Activated B cell treated with CpG ODN at 0.5 μM for 24 hours (primary cell): Measurements from ENCODE around the gene GFI1. TPM values are rescaled to one million over a fixed set of nuclear protein-coding genes. Genes with fewer than 3 reads are reported as not detected.

Experiments used
- ATAC-seq: fragments of 200-7000 bp; cut with Tn5 transposase; one replicate; pipeline ENCODE4 v1.10.0; 2021; ENCODE audit warnings: low read depth, mild to moderate bottlenecking, moderate library complexity
- CTCF ChIA-PET: fragments of 350-600 bp; sonication (Branson Sonifier 250); formaldehyde crosslinking; loops from one replicate; lab custom pipeline; 2021; ENCODE audit warnings: antibody characterized with exemption; lab: Charles Lee
- POLR2A ChIA-PET: fragments of 350-600 bp; sonication (Branson Sonifier 250); formaldehyde crosslinking; loops from one replicate; lab custom pipeline; 2021; ENCODE audit warnings: antibody characterized with exemption; lab: Charles Lee
- DNase-seq: peaks from one replicate; pipeline ENCODE4 v3.0.0; 2022
- H3K27ac Mint-ChIP-seq: one replicate; pipeline ENCODE4 v1.8.0; 2020; ENCODE audit warnings: mixed read lengths
- H3K27me3 Mint-ChIP-seq: one replicate; pipeline ENCODE4 v1.8.0; 2021; ENCODE audit warnings: mixed read lengths
- H3K36me3 Mint-ChIP-seq: one replicate; pipeline ENCODE4 v1.8.0; 2021; ENCODE audit warnings: low read depth, mixed read lengths
- H3K4me1 Mint-ChIP-seq: one replicate; pipeline ENCODE4 v1.8.0; 2021; ENCODE audit warnings: mixed read lengths
- H3K4me3 Mint-ChIP-seq: one replicate; pipeline ENCODE4 v1.8.0; 2020; ENCODE audit warnings: mild to moderate bottlenecking, mixed read lengths
- H3K9me3 Mint-ChIP-seq: one replicate; pipeline ENCODE4 v1.8.0; 2020; ENCODE audit warnings: mixed read lengths
- intact Hi-C: fragments of 100-400 bp; cut with micrococcal nuclease; formaldehyde crosslinking; loops from one replicate; pipeline ENCODE4 v1.15.1; 2024
- total RNA-seq: library from RNA; stranded (reverse); gene quantifications from 2 replicates; pipeline ENCODE4 v1.2.3, GENCODE V29; 2022
- TF ChIP-seq, protein P1 (sequence below): fragments of 200-600 bp; IDR thresholded peaks from one replicate; pipeline ENCODE4 v1.8.0; 2022; ENCODE audit warnings: antibody characterized with exemption, mild to moderate bottlenecking

Gene GFI1
- total RNA-seq, 1 donor from 2014 or later = 1.2 TPM

- no peaks in the 10 kb centered on the region for H3K36me3 Mint-ChIP-seq
- ATAC-seq = no peak
- CTCF ChIA-PET = no interaction called here
- POLR2A ChIA-PET = no interaction called here
- TF ChIP-seq, protein P1, sequence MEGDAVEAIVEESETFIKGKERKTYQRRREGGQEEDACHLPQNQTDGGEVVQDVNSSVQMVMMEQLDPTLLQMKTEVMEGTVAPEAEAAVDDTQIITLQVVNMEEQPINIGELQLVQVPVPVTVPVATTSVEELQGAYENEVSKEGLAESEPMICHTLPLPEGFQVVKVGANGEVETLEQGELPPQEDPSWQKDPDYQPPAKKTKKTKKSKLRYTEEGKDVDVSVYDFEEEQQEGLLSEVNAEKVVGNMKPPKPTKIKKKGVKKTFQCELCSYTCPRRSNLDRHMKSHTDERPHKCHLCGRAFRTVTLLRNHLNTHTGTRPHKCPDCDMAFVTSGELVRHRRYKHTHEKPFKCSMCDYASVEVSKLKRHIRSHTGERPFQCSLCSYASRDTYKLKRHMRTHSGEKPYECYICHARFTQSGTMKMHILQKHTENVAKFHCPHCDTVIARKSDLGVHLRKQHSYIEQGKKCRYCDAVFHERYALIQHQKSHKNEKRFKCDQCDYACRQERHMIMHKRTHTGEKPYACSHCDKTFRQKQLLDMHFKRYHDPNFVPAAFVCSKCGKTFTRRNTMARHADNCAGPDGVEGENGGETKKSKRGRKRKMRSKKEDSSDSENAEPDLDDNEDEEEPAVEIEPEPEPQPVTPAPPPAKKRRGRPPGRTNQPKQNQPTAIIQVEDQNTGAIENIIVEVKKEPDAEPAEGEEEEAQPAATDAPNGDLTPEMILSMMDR = no peak
- no peak for DNase-seq
- H3K4me3 Mint-ChIP-seq = no peak overlapping the region
- H3K27ac Mint-ChIP-seq = no peak overlapping the region
- peaks cover 11% of the 10 kb centered on the region for H3K27me3 Mint-ChIP-seq
- peaks cover 36% of the 10 kb centered on the region for H3K4me1 Mint-ChIP-seq
- intact Hi-C loops = loop anchor here (5.0 kb wide), 1 partner anchor 78 kb away; no protein-coding TSS in a partner anchor
- no peaks in the 10 kb centered on the region for H3K9me3 Mint-ChIP-seq
Observed at GRCh38 chr1:92480200-92480812, 6.4 kb downstream of the GFI1 start.

DNA sequence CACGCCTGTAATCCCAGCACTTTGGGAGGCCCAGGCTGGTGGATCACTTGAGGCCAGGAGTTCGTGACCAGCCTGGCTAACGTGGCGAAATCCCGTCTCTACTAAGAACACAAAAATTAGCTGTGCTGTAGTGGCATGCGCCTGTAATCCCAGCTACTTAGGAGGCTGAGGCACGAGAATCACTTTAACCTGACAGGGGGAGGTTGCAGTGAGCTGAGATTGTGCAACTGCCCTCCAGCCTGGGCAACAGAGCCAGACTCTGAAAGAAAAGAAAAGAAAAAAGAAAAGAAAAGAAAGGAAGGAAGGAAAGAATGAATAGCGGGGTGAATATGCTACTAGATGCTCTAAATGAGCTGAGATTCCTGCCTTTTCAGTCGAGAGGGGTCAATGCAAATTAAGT, 7.1 kb downstream of the GFI1 start:
- H3K27ac Mint-ChIP-seq = no peak overlapping the region
- ATAC-seq (no peak), DNase-seq (no peak)
- H3K4me1 Mint-ChIP-seq = peaks cover 34% of the 10 kb centered on the region
- POLR2A ChIA-PET = no interaction called here
- no peaks in the 10 kb centered on the region for H3K36me3 Mint-ChIP-seq
- H3K9me3 Mint-ChIP-seq = no peaks in the 10 kb centered on the region
- intact Hi-C loops = no loop called here
- no peak overlapping the region for H3K4me3 Mint-ChIP-seq
- peaks cover 11% of the 10 kb centered on the region for H3K27me3 Mint-ChIP-seq
- CTCF ChIA-PET = no interaction called here
- TF ChIP-seq, protein P1 = no peak

DNA sequence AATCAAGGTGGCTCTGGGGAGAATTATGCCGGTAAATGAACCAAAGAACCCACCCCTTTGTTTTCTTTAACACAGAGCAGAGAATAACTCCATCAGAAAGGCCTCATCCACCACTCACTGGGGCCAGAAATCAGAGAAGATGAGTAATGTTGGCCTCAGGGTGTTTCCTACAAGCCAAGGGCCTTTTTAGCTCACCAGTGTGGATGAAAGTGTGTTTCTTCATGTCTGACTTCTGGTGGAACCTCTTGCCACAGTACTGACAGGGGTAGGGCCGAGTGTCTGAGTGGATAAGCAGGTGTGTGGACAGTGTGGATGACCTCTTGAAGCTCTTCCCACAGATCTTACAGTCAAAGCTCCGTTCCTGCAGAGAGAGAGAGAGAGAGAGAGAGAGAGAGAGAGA, 8.3 kb downstream of the GFI1 start:
- DNase-seq (no peak), ATAC-seq (no peak)
- Mint-ChIP-seq H3K4me3 (no peak overlapping the region), H3K27ac (no peak overlapping the region), H3K36me3 (no peaks in the 10 kb centered on the region), H3K4me1 (peaks cover 31% of the 10 kb centered on the region), H3K9me3 (no peaks in the 10 kb centered on the region), H3K27me3 (peaks cover 5% of the 10 kb centered on the region)
- intact Hi-C loops = no loop called here
- POLR2A ChIA-PET = no interaction called here
- TF ChIP-seq, protein P1 = no peak
- CTCF ChIA-PET = no interaction called here

GRCh38 chr1:92476071-92476631, 10.6 kb downstream of the GFI1 start:
- Mint-ChIP-seq H3K27me3 (no peaks in the 10 kb centered on the region), H3K4me1 (peaks cover 17% of the 10 kb centered on the region), H3K4me3 (no peak overlapping the region), H3K27ac (no peak overlapping the region), H3K36me3 (no peaks in the 10 kb centered on the region), H3K9me3 (no peaks in the 10 kb centered on the region)
- DNase-seq (no peak), ATAC-seq (peak; percentile 50)
- intact Hi-C loops = loop anchor here (1.0 kb wide), 1 partner anchor 10 kb away; the partner anchor contains the start of gene GFI1
- POLR2A ChIA-PET = interaction anchor here (1.4 kb wide), 1 partner anchor 9 kb away, joined by 5 read pairs; no protein-coding TSS in a partner anchor
- CTCF ChIA-PET = interaction anchor here (1.2 kb wide), 1 partner anchor 9 kb away, joined by 3 read pairs; no protein-coding TSS in a partner anchor
- TF ChIP-seq, protein P1 = no peak

GRCh38 chr1:92475029-92475428, 11.7 kb downstream of the GFI1 start:
- CTCF ChIA-PET = no interaction called here
- H3K27ac Mint-ChIP-seq = no peak overlapping the region
- no peaks in the 10 kb centered on the region for H3K36me3 Mint-ChIP-seq
- TF ChIP-seq, protein P1 = no peak
- H3K4me3 Mint-ChIP-seq = no peak overlapping the region
- ATAC-seq (no peak), DNase-seq (no peak)
- POLR2A ChIA-PET = no interaction called here
- H3K4me1 Mint-ChIP-seq = peaks cover 17% of the 10 kb centered on the region
- H3K27me3 Mint-ChIP-seq = no peaks in the 10 kb centered on the region
- H3K9me3 Mint-ChIP-seq = no peaks in the 10 kb centered on the region
- intact Hi-C loops = no loop called here
